ENCODE measurements around the gene RNU1-4.
"Not testable (repeated sequence)": the region's sequence is repeated elsewhere in the genome, so short reads cannot be mapped to it uniquely, and the experiment has no call there.

DNA sequence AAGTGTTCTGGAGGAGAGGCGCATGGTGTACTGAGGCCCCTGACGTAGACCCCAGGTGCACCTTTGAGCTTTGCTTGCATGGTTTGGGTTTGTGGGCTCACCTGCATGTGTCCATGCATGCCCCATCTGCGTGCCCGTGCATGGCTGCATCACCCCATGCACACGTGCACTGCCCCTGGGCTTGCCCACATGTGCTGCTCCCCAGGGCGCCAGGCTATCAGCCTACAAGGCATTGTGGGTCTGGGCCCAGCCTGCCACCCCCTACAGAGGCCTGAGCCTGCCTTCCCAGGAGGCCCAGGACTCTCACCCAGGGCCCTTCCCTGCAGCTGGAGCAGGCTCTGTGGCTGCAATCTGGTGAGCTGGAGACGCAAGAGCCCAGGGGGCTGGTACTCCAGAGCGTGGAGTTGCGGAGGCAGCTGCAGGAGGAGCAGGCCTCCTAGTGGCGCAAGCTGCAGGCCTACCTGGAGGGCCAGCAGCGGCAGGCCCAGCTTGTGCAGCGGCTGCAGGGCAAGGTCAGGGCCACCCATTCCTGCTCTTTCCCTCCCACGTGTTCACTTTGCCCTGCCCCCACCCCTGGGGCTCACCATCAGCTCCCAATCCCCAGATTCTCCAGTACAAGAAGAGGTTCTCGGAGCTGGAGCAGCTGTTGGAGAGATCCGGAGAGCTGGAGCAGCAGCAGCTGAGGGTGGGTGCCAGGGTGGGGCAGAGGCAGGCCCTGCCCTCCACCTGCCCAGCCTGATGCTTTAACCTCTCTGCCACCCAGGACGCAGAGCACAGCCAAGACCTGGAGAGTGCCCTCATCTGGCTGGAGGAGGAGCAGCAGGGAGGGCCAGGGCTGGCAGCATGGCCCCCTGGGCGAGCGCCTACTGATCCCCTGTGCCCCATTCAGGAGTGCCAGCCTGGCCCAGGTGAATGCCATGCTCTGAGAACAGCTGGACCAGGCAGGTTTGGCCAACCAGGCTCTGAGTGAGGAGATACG, 9.9 kb downstream of the RNU1-4 start:
- TF ChIP-seq CTCF (optimal IDR thresholded peaks at IDR 0.05 in 1 of 3, IDR thresholded peaks at IDR 0.05 in 1 of 3, conservative IDR thresholded peaks at IDR 0.05 in 1 of 3; ENCODE audit: extremely low read depth in 1 of 3, insufficient read depth in 2 of 3, low read length in 3 of 3); EZH2 (IDR thresholded peaks at IDR 0.05; ENCODE audit: low read length): not testable (repeated sequence)

All from keratinocyte (primary cell).